Thyroid gland (tissue), 4 donors: Measurements from ENCODE around the gene NGEF. TPM values are rescaled to one million over a fixed set of nuclear protein-coding genes. Genes with fewer than 3 reads are reported as not detected.

Source experiments
- DNase-seq, 2 donors: peaks; one replicate each; pipeline ENCODE4 v3.0.0-alpha.2; 2019
- H3K27ac ChIP-seq, 3 donors: fragments of 200-600 bp; sonication (generic); 1 replicate in 2 of 3; 2 replicates in 1 of 3; pipeline ENCODE4 v1.5.1; 2016 to 2019; ENCODE audit warnings: mild to moderate bottlenecking in 1 of 3, moderate library complexity in 1 of 3
- H3K27me3 ChIP-seq: fragments of 200-600 bp; sonication (generic); one replicate; pipeline ENCODE4 v1.5.1; 2019
- H3K36me3 ChIP-seq, 2 donors: fragments of 200-600 bp; sonication (generic); one replicate each; pipeline ENCODE4 v1.5.1; 2016 to 2019
- H3K4me1 ChIP-seq, 2 donors: fragments of 200-600 bp; sonication (generic); one replicate each; pipeline ENCODE4 v1.5.1; 2017 to 2019
- H3K4me3 ChIP-seq, 3 donors: fragments of 200-600 bp; sonication (generic); replicated peaks in 1 of 3; 1 replicate in 2 of 3; 2 replicates in 1 of 3; pipeline ENCODE4 v1.5.1; 2016; ENCODE audit warnings: mild to moderate bottlenecking in 1 of 3
- H3K9me3 ChIP-seq: fragments of 200-600 bp; sonication (generic); one replicate; pipeline ENCODE4 v1.5.1; 2017
- POLR2A ChIP-seq, 2 donors: fragments of 450-650 bp; IDR thresholded peaks; one replicate each; pipeline ENCODE4 v1.6.1; 2017; ENCODE audit warnings: antibody characterized with exemption in 2 of 2, mild to moderate bottlenecking in 2 of 2, moderate library complexity in 1 of 2
- WGBS, 2 donors: methylation state at CpG; one replicate each; pipeline ENCODE4 v1.1.5; 2017; 5-methylcytosine and 5-hydroxymethylcytosine counted together
- intact Hi-C: fragments of 100-400 bp; cut with DNase I; formaldehyde crosslinking; loops from one replicate; pipeline ENCODE4 v1.15.1; 2023
- total RNA-seq, 4 donors: library from RNA; depleted of rRNA; stranded (reverse); fragments of >200 nt; gene quantifications; one replicate each; pipeline ENCODE4 v1.2.3, GENCODE V29; 2016
- TF ChIP-seq, protein P1 (sequence below), 6 experiments: fragments of 200-600 bp in 3 of 6; fragments of 450-650 bp in 3 of 6; sonication (generic) in 3 of 6; IDR thresholded peaks; one replicate each; pipeline ENCODE4 v1.5.1; 2016 to 2019; ENCODE audit warnings: antibody characterized with exemption in 6 of 6, mild to moderate bottlenecking in 2 of 6, inconsistent platforms in 1 of 6, moderate library complexity in 1 of 6

NGEF gene
- total RNA-seq, 4 donors from 2014 or later, result 0.11 to 2.1 TPM; not detected in 2

DNA sequence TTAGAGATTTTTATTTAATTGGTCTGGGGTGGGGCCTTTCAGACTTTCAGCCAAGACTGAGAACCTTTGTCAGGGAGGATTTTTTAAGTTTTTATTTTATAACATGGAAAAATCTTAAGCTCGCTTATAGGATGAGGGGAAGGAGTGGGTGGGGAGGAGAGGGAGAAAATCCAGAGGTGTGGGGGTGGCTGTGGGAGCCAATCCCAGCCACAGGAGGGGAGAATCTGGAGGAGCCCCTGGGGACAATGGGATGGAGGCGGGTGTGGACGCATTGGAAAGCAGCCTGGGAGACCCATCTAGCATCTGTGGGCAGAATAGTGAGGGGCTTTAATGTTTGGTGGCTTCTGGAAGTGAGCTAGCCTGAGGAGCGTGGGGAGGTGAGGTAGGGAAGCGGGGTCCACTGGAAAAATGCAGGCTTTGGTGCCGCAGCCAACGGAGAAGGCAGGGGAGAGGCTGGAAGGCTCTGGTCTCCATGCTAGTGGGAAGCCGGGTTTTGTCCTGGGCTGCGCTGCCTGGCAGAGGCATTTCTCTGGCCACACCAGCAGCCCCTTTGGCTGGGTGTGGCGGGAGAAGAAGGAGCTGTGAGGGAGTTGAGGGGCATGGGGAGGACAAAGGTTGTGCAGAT lies 35.6 kb upstream of the NGEF start:
- Histone ChIP-seq H3K27ac (no peak overlapping the region), H3K4me1 (peaks cover 0 to 5% of the 10 kb centered on the region in 2 donors), H3K4me3 (no peak overlapping the region), H3K36me3 (no peaks in the 10 kb centered on the region), H3K27me3 (no peaks in the 10 kb centered on the region), H3K9me3 (no peaks in the 10 kb centered on the region)
- no peak for DNase-seq
- 82 to 85% methylated on average over 10 of the region's 10 CpGs for WGBS, 2 donors
- intact Hi-C loops, result no loop called here
- TF ChIP-seq, protein P1, sequence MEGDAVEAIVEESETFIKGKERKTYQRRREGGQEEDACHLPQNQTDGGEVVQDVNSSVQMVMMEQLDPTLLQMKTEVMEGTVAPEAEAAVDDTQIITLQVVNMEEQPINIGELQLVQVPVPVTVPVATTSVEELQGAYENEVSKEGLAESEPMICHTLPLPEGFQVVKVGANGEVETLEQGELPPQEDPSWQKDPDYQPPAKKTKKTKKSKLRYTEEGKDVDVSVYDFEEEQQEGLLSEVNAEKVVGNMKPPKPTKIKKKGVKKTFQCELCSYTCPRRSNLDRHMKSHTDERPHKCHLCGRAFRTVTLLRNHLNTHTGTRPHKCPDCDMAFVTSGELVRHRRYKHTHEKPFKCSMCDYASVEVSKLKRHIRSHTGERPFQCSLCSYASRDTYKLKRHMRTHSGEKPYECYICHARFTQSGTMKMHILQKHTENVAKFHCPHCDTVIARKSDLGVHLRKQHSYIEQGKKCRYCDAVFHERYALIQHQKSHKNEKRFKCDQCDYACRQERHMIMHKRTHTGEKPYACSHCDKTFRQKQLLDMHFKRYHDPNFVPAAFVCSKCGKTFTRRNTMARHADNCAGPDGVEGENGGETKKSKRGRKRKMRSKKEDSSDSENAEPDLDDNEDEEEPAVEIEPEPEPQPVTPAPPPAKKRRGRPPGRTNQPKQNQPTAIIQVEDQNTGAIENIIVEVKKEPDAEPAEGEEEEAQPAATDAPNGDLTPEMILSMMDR (IDR thresholded peaks at IDR 0.05), result no peak
- no peak for TF ChIP-seq POLR2A (IDR thresholded peaks at IDR 0.05)

DNA sequence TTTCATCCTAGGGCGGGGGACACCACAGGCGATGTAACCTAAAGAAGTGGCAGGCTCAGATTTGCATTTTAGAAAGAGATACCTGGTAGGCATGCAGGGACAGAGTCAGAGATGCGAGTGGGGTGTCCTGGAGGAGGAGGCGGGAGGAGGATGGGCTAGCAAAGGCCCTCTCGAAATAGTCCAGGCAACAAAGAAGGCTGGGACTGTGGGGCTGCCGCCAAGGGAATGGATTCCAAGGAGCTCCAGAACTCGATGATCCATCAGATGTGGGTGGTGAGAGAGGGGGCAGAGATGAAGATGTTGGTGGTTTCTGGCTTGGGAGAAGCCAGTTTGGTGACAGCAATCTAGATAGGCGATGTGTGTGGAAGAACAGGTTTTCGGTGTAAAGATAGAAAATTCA lies 34.6 kb upstream of the NGEF start:
- WGBS, 2 donors, result 73 to 79% methylated on average over 9 of the region's 9 CpGs
- no peaks in the 10 kb centered on the region for H3K27me3 ChIP-seq

DNA sequence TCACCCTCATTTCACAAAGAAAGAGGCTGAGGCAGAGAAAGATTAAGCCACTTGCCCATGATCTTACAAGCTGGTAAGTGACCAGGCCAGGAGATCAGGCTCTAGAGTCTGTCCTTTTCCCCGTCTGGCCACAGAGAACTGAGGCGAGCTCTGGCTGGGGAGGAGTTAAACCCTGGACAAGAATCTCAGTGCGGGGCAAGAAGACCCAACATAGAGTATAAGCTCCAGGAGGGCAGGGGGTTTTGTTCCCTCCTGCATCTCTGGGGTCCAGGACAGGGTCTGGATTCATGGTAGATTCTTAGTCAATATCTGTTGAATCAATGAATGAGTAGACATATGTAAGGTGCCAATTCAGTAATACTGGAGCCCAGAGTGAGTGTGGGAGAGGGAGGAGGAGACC lies 34.1 kb upstream of the NGEF start:
- Histone ChIP-seq H3K27me3 (no peaks in the 10 kb centered on the region), H3K4me1 (peaks cover 0 to 5% of the 10 kb centered on the region in 2 donors), H3K27ac (no peak overlapping the region), H3K4me3 (no peak overlapping the region), H3K36me3 (no peaks in the 10 kb centered on the region), H3K9me3 (no peaks in the 10 kb centered on the region)
- DNase-seq, result no peak
- intact Hi-C loops, result no loop called here
- 92 to 98% methylated on average over 3 of the region's 3 CpGs for WGBS, 2 donors
- TF ChIP-seq POLR2A (IDR thresholded peaks at IDR 0.05), result no peak
- TF ChIP-seq, protein P1 (IDR thresholded peaks at IDR 0.05), result no peak

More for the DNA sequence above, 34.6 kb upstream of the NGEF start:
- no peak for TF ChIP-seq POLR2A (IDR thresholded peaks at IDR 0.05)
- TF ChIP-seq, protein P1 (IDR thresholded peaks at IDR 0.05), result no peak
- H3K9me3 ChIP-seq, result no peaks in the 10 kb centered on the region
- DNase-seq, result no peak
- H3K4me3 ChIP-seq, result no peak overlapping the region
- intact Hi-C loops, result no loop called here
- H3K4me1 ChIP-seq, result peaks cover 0 to 5% of the 10 kb centered on the region in 2 donors
- no peaks in the 10 kb centered on the region for H3K36me3 ChIP-seq
- H3K27ac ChIP-seq, result no peak overlapping the region

DNA sequence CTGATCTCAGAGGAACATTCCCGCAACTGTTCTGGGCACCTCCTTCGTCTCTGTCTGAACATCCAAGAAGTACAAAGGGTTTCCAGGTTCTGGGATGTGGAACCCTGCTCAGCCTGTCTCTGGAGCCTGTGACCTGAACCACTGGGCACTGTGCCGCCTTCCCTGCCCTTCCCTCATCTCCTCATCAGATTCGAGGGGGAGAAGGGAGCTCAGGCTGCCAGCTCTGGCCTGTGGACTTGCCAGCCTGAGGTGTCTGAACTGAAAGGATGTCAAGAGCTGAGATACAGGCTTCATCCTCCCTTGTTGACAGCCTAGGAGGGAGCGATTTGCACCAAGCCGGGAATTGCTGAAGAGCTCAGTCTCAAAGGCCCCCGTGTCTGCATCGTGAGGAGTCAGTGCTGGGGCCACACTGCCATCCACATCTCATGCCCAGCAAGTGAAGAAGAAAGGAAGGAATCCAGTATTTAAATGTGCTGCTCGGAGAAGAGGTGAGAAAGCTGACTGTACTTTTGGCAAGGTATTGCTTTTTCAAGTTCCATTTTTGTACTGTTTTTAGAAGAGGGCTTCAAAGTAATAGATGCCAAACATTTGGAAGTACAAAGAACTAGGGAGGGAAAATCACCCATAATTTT lies 32.0 kb upstream of the NGEF start:
- DNase-seq, result no peak
- intact Hi-C loops, result no loop called here
- Histone ChIP-seq H3K4me1 (no peaks in the 10 kb centered on the region), H3K9me3 (no peaks in the 10 kb centered on the region), H3K27ac (no peak overlapping the region), H3K36me3 (no peaks in the 10 kb centered on the region), H3K27me3 (no peaks in the 10 kb centered on the region), H3K4me3 (no peak overlapping the region)
- WGBS, 2 donors, result 83 to 89% methylated on average over 9 of the region's 9 CpGs
- TF ChIP-seq, protein P1 (IDR thresholded peaks at IDR 0.05), result no peak
- TF ChIP-seq POLR2A (IDR thresholded peaks at IDR 0.05), result no peak

DNA sequence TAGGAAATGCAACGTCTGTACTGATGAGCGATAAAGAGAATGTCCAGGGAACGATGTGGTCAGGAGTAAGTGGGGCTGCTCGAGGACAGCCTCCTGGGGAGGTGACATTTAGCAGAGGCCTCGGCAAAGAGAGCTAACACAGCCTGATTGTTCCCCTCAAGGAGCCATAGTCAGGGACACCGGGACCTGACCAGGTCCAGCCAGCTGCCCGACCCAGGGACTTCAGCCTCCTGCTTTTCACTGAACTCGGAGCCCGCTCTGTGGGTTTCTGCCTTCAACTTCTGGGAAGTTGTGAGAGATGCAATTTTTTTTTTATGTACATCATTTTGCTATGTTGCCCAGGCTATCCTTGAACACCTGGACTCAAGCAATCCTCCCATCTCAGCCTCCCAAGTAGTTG lies 29.5 kb upstream of the NGEF start:
- H3K4me1 ChIP-seq, result no peaks in the 10 kb centered on the region
- DNase-seq, result no peak
- TF ChIP-seq, protein P1 (IDR thresholded peaks at IDR 0.05), result no peak
- TF ChIP-seq POLR2A (IDR thresholded peaks at IDR 0.05), result no peak
- H3K9me3 ChIP-seq, result no peaks in the 10 kb centered on the region
- H3K27me3 ChIP-seq, result no peaks in the 10 kb centered on the region
- no peak overlapping the region for H3K27ac ChIP-seq
- H3K4me3 ChIP-seq, result no peak overlapping the region
- WGBS, 2 donors, result 89 to 90% methylated on average over 9 of the region's 9 CpGs
- intact Hi-C loops, result no loop called here
- H3K36me3 ChIP-seq, result no peaks in the 10 kb centered on the region
